Astrocyte (in vitro differentiated cells and primary cell): ENCODE results near the gene ABCB8. TPM values are rescaled to one million over a fixed set of nuclear protein-coding genes. Genes with fewer than 3 reads are reported as not detected.

Experiments
- DNase-seq: peaks from one replicate; pipeline ENCODE4 v3.0.0-alpha.2; 2010; ENCODE audit warnings: low read depth
- FAIRE-seq: peaks from 2 replicates; lab custom pipeline; 2011; peaks lifted over from hg19 to GRCh38; lab: Jason Lieb, UNC
- H2AFZ ChIP-seq: 2 replicates; pipeline ENCODE4 v1.6.0; 2012; ENCODE audit warnings: low read depth, low read length, inconsistent platforms
- H3K27ac ChIP-seq: 2 replicates; pipeline ENCODE4 v1.5.1; 2011; ENCODE audit warnings: low read depth, low read length, inconsistent platforms
- H3K27me3 ChIP-seq: 2 replicates; pipeline ENCODE4 v1.6.0; 2011; ENCODE audit warnings: low read length, inconsistent platforms; ENCODE audit not compliant: insufficient read depth
- H3K36me3 ChIP-seq: 2 replicates; pipeline ENCODE4 v1.5.1; 2011; ENCODE audit warnings: low read length, inconsistent platforms; ENCODE audit not compliant: insufficient read depth
- H3K4me1 ChIP-seq: 2 replicates; pipeline ENCODE4 v1.5.1; 2011; ENCODE audit warnings: low read length, inconsistent platforms; ENCODE audit not compliant: insufficient read depth
- H3K4me2 ChIP-seq: 2 replicates; pipeline ENCODE4 v1.6.0; 2012; ENCODE audit warnings: low read length, inconsistent platforms
- H3K4me3 ChIP-seq: 2 replicates; pipeline ENCODE4 v1.5.1; 2011; ENCODE audit warnings: low read depth, mild to moderate bottlenecking, low read length, inconsistent platforms; ENCODE audit not compliant: insufficient read depth
- H3K79me2 ChIP-seq: 2 replicates; pipeline ENCODE4 v1.6.0; 2012; ENCODE audit warnings: mild to moderate bottlenecking, low read length, inconsistent platforms; ENCODE audit not compliant: insufficient read depth
- H3K9ac ChIP-seq: 2 replicates; pipeline ENCODE4 v1.6.0; 2012; ENCODE audit warnings: mild to moderate bottlenecking, low read length, inconsistent platforms
- H3K9me3 ChIP-seq: 2 replicates; pipeline ENCODE4 v1.5.1; 2012; ENCODE audit warnings: low read depth, mild to moderate bottlenecking, low read length, inconsistent platforms; ENCODE audit not compliant: insufficient read depth
- H4K20me1 ChIP-seq: 2 replicates; pipeline ENCODE4 v1.6.0; 2012; ENCODE audit warnings: low read length, inconsistent platforms; ENCODE audit not compliant: insufficient read depth
- H3K27ac Mint-ChIP-seq: one replicate; pipeline ENCODE4 v1.8.0; 2021; ENCODE audit warnings: mild to moderate bottlenecking, mixed read lengths; ENCODE audit not compliant: unreplicated experiment
- H3K27me3 Mint-ChIP-seq: one replicate; pipeline ENCODE4 v1.8.0; 2021; ENCODE audit warnings: low read depth, mixed read lengths; ENCODE audit not compliant: unreplicated experiment
- H3K36me3 Mint-ChIP-seq: one replicate; pipeline ENCODE4 v1.8.0; 2021; ENCODE audit warnings: low read depth, mixed read lengths; ENCODE audit not compliant: unreplicated experiment
- H3K4me1 Mint-ChIP-seq: one replicate; pipeline ENCODE4 v1.8.0; 2021; ENCODE audit warnings: low read depth, mixed read lengths; ENCODE audit not compliant: unreplicated experiment
- H3K4me3 Mint-ChIP-seq: one replicate; pipeline ENCODE4 v1.8.0; 2021; ENCODE audit warnings: mild to moderate bottlenecking, moderate library complexity, mixed read lengths; ENCODE audit not compliant: unreplicated experiment
- H3K9me3 Mint-ChIP-seq: one replicate; pipeline ENCODE4 v1.8.0; 2021; ENCODE audit warnings: mild to moderate bottlenecking, mixed read lengths; ENCODE audit not compliant: unreplicated experiment
- CTCF ChIP-seq: IDR thresholded peaks from 2 replicates; pipeline ENCODE4 v1.5.1; 2011; ENCODE audit warnings: low read depth, mild to moderate bottlenecking, inconsistent platforms, low read length, moderate library complexity; ENCODE audit not compliant: insufficient read depth
- EZH2 ChIP-seq: IDR thresholded peaks from 2 replicates; pipeline ENCODE4 v1.6.1; 2012; ENCODE audit warnings: mild to moderate bottlenecking, low read length, inconsistent platforms; ENCODE audit not compliant: insufficient read depth
- total RNA-seq: library from RNA; stranded (reverse); gene quantifications from 2 replicates; pipeline ENCODE4 v1.2.1, GENCODE V29; 2021

ABCB8 gene
- total RNA-seq, 1 donor from 2014 or later: 53.3 TPM

- Mint-ChIP-seq H3K36me3 (no peaks in the 10 kb centered on the region), H3K4me1 (peaks cover 3% of the 10 kb centered on the region), H3K27ac (no peak overlapping the region), H3K4me3 (no peak overlapping the region), H3K9me3 (no peaks in the 10 kb centered on the region), H3K27me3 (peaks cover 58% of the 10 kb centered on the region)
- H3K27ac ChIP-seq: no peak overlapping the region
- peaks cover 3% of the 10 kb centered on the region for H4K20me1 ChIP-seq
- H3K36me3 ChIP-seq: no peaks in the 10 kb centered on the region
- DNase-seq: peak; percentile 16
- no peaks in the 10 kb centered on the region for H3K4me1 ChIP-seq
- no peak overlapping the region for H2AFZ ChIP-seq
- H3K4me3 ChIP-seq: no peak overlapping the region
- no peak for TF ChIP-seq CTCF
- TF ChIP-seq EZH2: no peak
- H3K9ac ChIP-seq: no peak overlapping the region
- H3K4me2 ChIP-seq: no peak overlapping the region
- H3K27me3 ChIP-seq: peaks cover 43% of the 10 kb centered on the region
- no peaks in the 10 kb centered on the region for H3K79me2 ChIP-seq
- no peak for FAIRE-seq
- no peaks in the 10 kb centered on the region for H3K9me3 ChIP-seq
Measured at GRCh38 chr7:150983893-150984368, 44.3 kb upstream of the ABCB8 start.

- H3K27ac Mint-ChIP-seq: peak overlapping the region; percentile 69
- TF ChIP-seq EZH2 (no peak), CTCF (peak; percentile 46)
- H4K20me1 ChIP-seq: peaks cover 3% of the 10 kb centered on the region
- FAIRE-seq (no peak), DNase-seq (no peak)
- H2AFZ ChIP-seq: no peak overlapping the region
- H3K9me3 Mint-ChIP-seq: peaks cover 18% of the 10 kb centered on the region
- no peaks in the 10 kb centered on the region for H3K4me1 Mint-ChIP-seq
- peaks cover 9% of the 10 kb centered on the region for H3K36me3 Mint-ChIP-seq
- H3K4me3 Mint-ChIP-seq: no peak overlapping the region
- no peak overlapping the region for H3K27ac ChIP-seq
- H3K4me2 ChIP-seq: no peak overlapping the region
- peaks cover 27% of the 10 kb centered on the region for H3K27me3 ChIP-seq
- H3K9ac ChIP-seq: no peak overlapping the region
- no peaks in the 10 kb centered on the region for H3K79me2 ChIP-seq
- peaks cover 52% of the 10 kb centered on the region for H3K27me3 Mint-ChIP-seq
- no peaks in the 10 kb centered on the region for H3K36me3 ChIP-seq
- H3K4me1 ChIP-seq: no peaks in the 10 kb centered on the region
- H3K4me3 ChIP-seq: no peak overlapping the region
- H3K9me3 ChIP-seq: peaks cover 8% of the 10 kb centered on the region
Measured at GRCh38 chr7:150986099-150986512, 42.1 kb upstream of the ABCB8 start.

GRCh38 chr7:150986556-150986955, 41.7 kb upstream of the ABCB8 start:
- DNase-seq (no peak), FAIRE-seq (no peak)
- Histone ChIP-seq H3K36me3 (no peaks in the 10 kb centered on the region), H3K79me2 (no peaks in the 10 kb centered on the region), H3K4me3 (no peak overlapping the region), H2AFZ (no peak overlapping the region), H3K4me2 (no peak overlapping the region), H3K4me1 (no peaks in the 10 kb centered on the region), H3K27ac (no peak overlapping the region), H3K27me3 (peaks cover 22% of the 10 kb centered on the region), H4K20me1 (peaks cover 3% of the 10 kb centered on the region), H3K9ac (no peak overlapping the region), H3K9me3 (peaks cover 10% of the 10 kb centered on the region)
- peaks cover 9% of the 10 kb centered on the region for H3K36me3 Mint-ChIP-seq
- H3K4me1 Mint-ChIP-seq: no peaks in the 10 kb centered on the region
- H3K4me3 Mint-ChIP-seq: no peak overlapping the region
- H3K27ac Mint-ChIP-seq: no peak overlapping the region
- peaks cover 23% of the 10 kb centered on the region for H3K9me3 Mint-ChIP-seq
- H3K27me3 Mint-ChIP-seq: peaks cover 48% of the 10 kb centered on the region
- TF ChIP-seq EZH2: no peak
- no peak for TF ChIP-seq CTCF
